ENCODE data around the gene IQCK.

Gene IQCK

GRCh38 chr16:19898924-19899604 is 181.0 kb downstream of the IQCK start:
- H3K36me3 ChIP-seq (ENCODE audit: control insufficient read depth in 1 of 2, insufficient read depth in 2 of 2, low read length in 2 of 2), result no peaks in the 10 kb centered on the region
- H3K9me3 ChIP-seq (ENCODE audit: control insufficient read depth in 1 of 2, low read length in 2 of 2), result no peaks in the 10 kb centered on the region
- H3K27me3 ChIP-seq (ENCODE audit: low read depth, low read length), result no peaks in the 10 kb centered on the region
- H3K27ac ChIP-seq (ENCODE audit: low read length), result no peak overlapping the region
- H3K4me3 ChIP-seq (ENCODE audit: low read depth in 1 of 2, low read length in 2 of 2), result no peak overlapping the region
- no peaks in the 10 kb centered on the region for H3K4me1 ChIP-seq (ENCODE audit: control insufficient read depth in 1 of 2, insufficient read depth in 2 of 2, low read length in 2 of 2)

- Histone ChIP-seq H3K27ac (ENCODE audit: low read length) (no peak overlapping the region), H3K4me3 (ENCODE audit: low read depth in 1 of 2, low read length in 2 of 2) (no peak overlapping the region), H3K9me3 (ENCODE audit: control insufficient read depth in 1 of 2, low read length in 2 of 2) (no peaks in the 10 kb centered on the region), H3K36me3 (ENCODE audit: control insufficient read depth in 1 of 2, insufficient read depth in 2 of 2, low read length in 2 of 2) (no peaks in the 10 kb centered on the region), H3K4me1 (ENCODE audit: control insufficient read depth in 1 of 2, insufficient read depth in 2 of 2, low read length in 2 of 2) (no peaks in the 10 kb centered on the region), H3K27me3 (ENCODE audit: low read depth, low read length) (no peaks in the 10 kb centered on the region)
Measured at GRCh38 chr16:19899605-19899955, 181.5 kb downstream of the IQCK start.

- no peaks in the 10 kb centered on the region for H3K4me1 ChIP-seq (ENCODE audit: control insufficient read depth in 1 of 2, insufficient read depth in 2 of 2, low read length in 2 of 2)
- H3K27ac ChIP-seq (ENCODE audit: low read length), result no peak overlapping the region
- H3K9me3 ChIP-seq (ENCODE audit: control insufficient read depth in 1 of 2, low read length in 2 of 2), result no peaks in the 10 kb centered on the region
- no peaks in the 10 kb centered on the region for H3K36me3 ChIP-seq (ENCODE audit: control insufficient read depth in 1 of 2, insufficient read depth in 2 of 2, low read length in 2 of 2)
- no peaks in the 10 kb centered on the region for H3K27me3 ChIP-seq (ENCODE audit: low read depth, low read length)
- no peak overlapping the region for H3K4me3 ChIP-seq (ENCODE audit: low read depth in 1 of 2, low read length in 2 of 2)
Measured at GRCh38 chr16:19901164-19901563, 183.1 kb downstream of the IQCK start.

DNA sequence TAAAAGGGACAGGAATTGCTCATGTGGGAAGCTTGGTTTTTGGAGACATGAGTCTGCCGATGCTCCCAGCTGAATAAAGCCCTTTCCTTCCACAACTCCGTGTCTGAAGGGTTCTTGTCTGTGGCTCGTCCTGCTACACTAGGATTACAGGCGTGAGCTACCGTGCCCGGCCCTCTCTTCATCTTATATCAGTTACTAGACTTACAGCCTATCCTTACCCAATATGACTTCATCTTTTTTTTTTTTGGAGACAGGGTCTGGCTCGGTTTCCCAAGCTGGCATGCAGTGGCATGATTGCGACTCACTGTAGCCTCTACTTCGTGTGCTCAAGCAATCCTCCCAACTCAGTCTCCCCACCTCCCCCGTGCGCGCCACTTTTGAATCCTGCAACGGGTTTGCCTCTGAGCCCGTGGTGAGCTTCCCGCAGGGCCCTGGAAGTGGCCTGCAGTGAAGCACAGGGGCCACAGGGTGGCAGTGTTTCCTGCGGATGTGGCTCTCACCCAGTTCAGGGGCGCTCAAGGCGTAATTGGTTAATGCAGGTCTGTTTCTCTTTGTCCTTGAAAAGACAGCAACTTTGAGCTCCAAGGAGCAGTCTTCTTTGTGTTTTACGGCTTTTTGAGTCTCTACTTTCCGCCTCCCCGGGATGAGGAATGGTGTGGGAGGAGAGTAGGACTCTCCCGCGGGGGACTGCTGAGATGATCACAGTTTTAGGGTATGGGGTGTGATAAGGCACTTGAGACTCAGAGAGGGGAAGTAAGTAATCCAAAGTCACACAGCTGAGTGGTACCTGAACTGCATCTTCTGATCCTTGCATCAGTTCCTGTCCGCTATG is 189.3 kb downstream of the IQCK start:
- Histone ChIP-seq H3K4me1 (ENCODE audit: control insufficient read depth in 1 of 2, insufficient read depth in 2 of 2, low read length in 2 of 2) (no peaks in the 10 kb centered on the region), H3K9me3 (ENCODE audit: control insufficient read depth in 1 of 2, low read length in 2 of 2) (no peaks in the 10 kb centered on the region), H3K36me3 (ENCODE audit: control insufficient read depth in 1 of 2, insufficient read depth in 2 of 2, low read length in 2 of 2) (no peaks in the 10 kb centered on the region), H3K27me3 (ENCODE audit: low read depth, low read length) (no peaks in the 10 kb centered on the region), H3K4me3 (ENCODE audit: low read depth in 1 of 2, low read length in 2 of 2) (peak overlapping the region in 1 of 2 donors; percentile 30), H3K27ac (ENCODE audit: low read length) (no peak overlapping the region)

Measured in muscle layer of duodenum (tissue), 2 donors.